Kidney (tissue), 14 donors: Measurements from ENCODE around the gene CBLIF. TPM values are rescaled to one million over a fixed set of nuclear protein-coding genes. Genes with fewer than 3 reads are reported as not detected.

Experiments
- DNase-seq, 5 donors: peaks; one replicate each; pipeline ENCODE4 v3.0.0-alpha.2; 2013 to 2020
- FAIRE-seq: peaks from 2 replicates; lab custom pipeline; 2012; peaks lifted over from hg19 to GRCh38; lab: Jason Lieb, UNC
- H3K27ac ChIP-seq, 2 donors: one replicate each; pipeline ENCODE4 v1.7.0; 2013; ENCODE audit warnings: low read depth in 2 of 2, low read length in 2 of 2, inconsistent platforms in 1 of 2
- H3K27me3 ChIP-seq: one replicate; pipeline ENCODE4 v1.7.1; 2013; ENCODE audit warnings: low read length, inconsistent platforms; ENCODE audit not compliant: control insufficient read depth, insufficient read depth
- H3K36me3 ChIP-seq, 3 donors: one replicate each; pipeline versions ENCODE4 v1.7.0 to v1.7.1; 2013; ENCODE audit warnings: low read length in 3 of 3, control low read depth in 1 of 3, inconsistent platforms in 1 of 3; ENCODE audit not compliant: insufficient read depth in 3 of 3, control insufficient read depth in 2 of 3
- H3K4me1 ChIP-seq, 3 donors: one replicate each; pipeline versions ENCODE4 v1.7.0 to v1.7.1; 2013; ENCODE audit warnings: low read length in 3 of 3, inconsistent platforms in 1 of 3, low read depth in 1 of 3; ENCODE audit not compliant: control insufficient read depth in 2 of 3, insufficient read depth in 2 of 3
- H3K4me3 ChIP-seq, 3 donors: one replicate each; pipeline versions ENCODE4 v1.7.0 to v1.8.1; 2013; ENCODE audit warnings: low read length in 3 of 3, control low read depth in 1 of 3, inconsistent platforms in 1 of 3
- H3K9ac ChIP-seq, 3 donors: one replicate each; pipeline versions ENCODE4 v1.7.0 to v1.7.1; 2013; ENCODE audit warnings: low read length in 3 of 3, control low read depth in 1 of 3, inconsistent platforms in 1 of 3
- H3K9me3 ChIP-seq, 3 donors: one replicate each; pipeline versions ENCODE4 v1.7.0 to v1.7.1; 2013; ENCODE audit warnings: low read length in 3 of 3, control low read depth in 1 of 3, inconsistent platforms in 1 of 3; ENCODE audit not compliant: control insufficient read depth in 2 of 3, insufficient read depth in 1 of 3
- CTCF ChIP-seq: IDR thresholded peaks from 3 replicates; pipeline ENCODE4 v1.5.1; 2012; ENCODE audit warnings: mild to moderate bottlenecking, moderate library complexity, borderline replicate concordance; ENCODE audit not compliant: insufficient read depth; ENCODE audit errors: extremely low read depth
- intact Hi-C: fragments of 100-400 bp; cut with DNase I; formaldehyde crosslinking; loops from one replicate; pipeline ENCODE4 v1.11.1; 2022
- polyA plus RNA-seq: library from polyadenylated mRNA; stranded (reverse); fragments of 350-450 nt; fragmentation: Illumina TruSeq; extraction: RNeasy Lipid Tissue Mini Kit (QIAGEN cat#74804); gene quantifications from one replicate; pipeline ENCODE4 v1.2.3, GENCODE V29; 2014; ENCODE audit warnings: low read depth, low replicate concordance; ENCODE audit not compliant: insufficient read depth
- total RNA-seq: library from RNA; stranded (reverse); fragmentation: NEBNext Ultra II Directional; extraction: Animal tissue kit (Norgen Biotek cat#: 25700); gene quantifications from one replicate; pipeline ENCODE4 v1.2.1, GENCODE V29; 2021
- donor health status: control.
- donor health status: control.
- donor health status: control.
- donor health status: control.
- donor health status: control.
- donor health status: DM: yes; HTN: yes; CAD: no.
- donor health status: Normal renal cell carcinoma (clear cell type).

Gene CBLIF
- total and polyA plus RNA-seq, 2 donors from 2014 or later, result not detected

- H3K4me1 ChIP-seq, result peaks cover 0 to 5% (median 0%) of the 10 kb centered on the region in 3 donors
- FAIRE-seq (no peak), DNase-seq (no peak)
- no peaks in the 10 kb centered on the region for H3K27me3 ChIP-seq
- no peak overlapping the region for H3K4me3 ChIP-seq
- no peak overlapping the region for H3K27ac ChIP-seq
- H3K9me3 ChIP-seq, result no peaks in the 10 kb centered on the region
- peaks cover 2 to 70% (median 50%) of the 10 kb centered on the region in 3 donors for H3K36me3 ChIP-seq
- intact Hi-C loops, result no loop called here
- H3K9ac ChIP-seq, result no peak overlapping the region
- no peak for TF ChIP-seq CTCF
These were observed 52.8 kb downstream of the CBLIF start for GRCh38 chr11:59792507-59792906.

- Histone ChIP-seq H3K27ac (no peak overlapping the region), H3K4me1 (peaks cover 0 to 10% (median 0%) of the 10 kb centered on the region in 3 donors), H3K9me3 (no peaks in the 10 kb centered on the region), H3K36me3 (peaks cover 2 to 70% (median 45%) of the 10 kb centered on the region in 3 donors), H3K4me3 (no peak overlapping the region), H3K9ac (no peak overlapping the region), H3K27me3 (no peaks in the 10 kb centered on the region)
- TF ChIP-seq CTCF, result no peak
- FAIRE-seq (no peak), DNase-seq (no peak)
- intact Hi-C loops, result no loop called here
These were observed 53.7 kb downstream of the CBLIF start for GRCh38 chr11:59791639-59792038.

- no peak overlapping the region for H3K9ac ChIP-seq
- FAIRE-seq, result no peak
These were observed 57.5 kb downstream of the CBLIF start for GRCh38 chr11:59787816-59788215.

More at GRCh38 chr11:59787816-59788215, 57.5 kb downstream of the CBLIF start:
- intact Hi-C loops, result no loop called here
- DNase-seq, result no peak
- H3K36me3 ChIP-seq, result peaks cover 2 to 38% (median 19%) of the 10 kb centered on the region in 3 donors
- no peak overlapping the region for H3K27ac ChIP-seq
- H3K9me3 ChIP-seq, result no peaks in the 10 kb centered on the region
- no peak for TF ChIP-seq CTCF
- no peak overlapping the region for H3K4me3 ChIP-seq
- no peaks in the 10 kb centered on the region for H3K27me3 ChIP-seq
- H3K4me1 ChIP-seq, result peaks cover 0 to 12% (median 0%) of the 10 kb centered on the region in 3 donors
